ELR (cell line): ENCODE measurements around the gene DNM2.

ENCODE experiments used
- DNase-seq: peaks from one replicate; pipeline ENCODE4 v3.0.0-alpha.2; 2015; ENCODE audit warnings: low read depth

DNM2 gene

DNA sequence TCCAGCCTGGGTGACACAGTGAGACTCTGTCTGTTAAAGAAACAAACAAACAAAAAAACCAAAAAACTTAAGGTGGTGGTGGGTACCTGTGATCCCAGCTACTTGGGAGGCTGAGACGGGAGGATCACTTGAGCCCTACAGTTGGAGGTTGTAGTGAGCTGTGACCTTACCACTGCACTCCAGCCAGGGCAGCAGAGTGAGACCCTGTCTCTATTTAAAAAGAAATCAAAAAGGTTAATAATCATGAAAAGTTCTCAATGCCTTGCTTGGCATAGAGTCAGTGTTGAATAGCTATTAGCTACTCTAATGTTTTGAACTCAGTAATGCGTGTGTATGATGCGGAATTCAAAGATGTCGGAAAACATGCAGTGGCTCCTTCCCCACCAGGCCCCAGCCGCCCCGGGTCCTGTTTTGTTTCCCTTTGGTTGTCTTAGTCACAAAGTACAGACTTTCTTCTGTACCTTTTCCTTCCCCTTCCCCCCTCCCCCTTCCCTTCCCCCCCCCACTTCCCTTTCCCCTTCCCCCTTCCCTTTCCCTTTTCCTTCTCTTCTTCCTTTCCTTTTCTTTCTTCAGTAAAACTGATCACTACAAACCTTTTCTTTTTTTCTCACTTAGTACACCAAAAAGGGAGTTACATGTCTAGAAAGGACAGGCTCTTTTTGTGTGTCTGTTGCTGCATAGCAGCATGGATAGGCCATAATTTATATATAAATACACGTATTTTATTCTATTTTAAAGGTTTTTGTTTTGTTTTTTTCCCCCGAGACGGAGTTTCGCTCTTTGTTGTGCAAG is 35.2 kb downstream of the DNM2 start:
- DNase-seq, result no peak

DNA sequence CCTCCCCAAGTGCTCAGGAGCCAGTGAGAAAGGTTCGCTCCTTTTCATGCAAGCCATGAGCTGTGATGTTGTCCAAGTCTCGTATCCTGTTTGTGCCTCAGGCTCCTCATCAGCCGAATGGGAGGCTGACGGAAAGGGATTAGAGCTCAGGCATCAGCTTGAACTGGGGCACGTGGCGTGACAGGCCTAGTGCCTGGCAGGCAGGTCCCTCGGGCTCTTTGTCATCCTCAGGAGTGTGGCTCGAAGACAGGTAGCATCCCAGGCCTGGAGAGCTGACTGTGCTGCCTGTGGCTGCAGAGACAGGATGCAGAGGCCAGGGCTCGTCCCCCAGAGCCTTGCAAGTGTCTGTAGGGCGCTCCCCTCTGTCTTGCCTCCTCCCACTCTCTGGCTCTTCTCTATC is 38.5 kb downstream of the DNM2 start:
- DNase-seq, result no peak

DNA sequence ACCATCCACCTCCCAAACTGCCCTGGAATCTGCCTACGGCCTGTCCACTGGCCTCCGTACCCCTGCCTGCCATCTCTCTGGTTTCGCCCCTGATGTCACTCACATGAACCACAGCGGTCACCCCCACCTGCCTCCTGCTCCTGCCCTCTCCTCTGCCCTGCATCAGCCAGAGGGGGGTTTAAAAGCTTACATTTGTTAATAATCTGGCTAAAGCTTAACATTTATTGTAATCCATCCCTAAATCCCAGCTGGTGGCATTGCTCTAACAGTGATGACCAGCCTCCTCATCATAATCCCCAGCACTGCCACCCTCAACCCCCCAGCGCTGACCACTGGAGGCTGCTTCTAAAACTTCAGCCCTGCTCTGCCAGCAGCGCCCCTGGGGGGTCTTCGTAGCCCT is 38.9 kb downstream of the DNM2 start:
- no peak for DNase-seq

DNA sequence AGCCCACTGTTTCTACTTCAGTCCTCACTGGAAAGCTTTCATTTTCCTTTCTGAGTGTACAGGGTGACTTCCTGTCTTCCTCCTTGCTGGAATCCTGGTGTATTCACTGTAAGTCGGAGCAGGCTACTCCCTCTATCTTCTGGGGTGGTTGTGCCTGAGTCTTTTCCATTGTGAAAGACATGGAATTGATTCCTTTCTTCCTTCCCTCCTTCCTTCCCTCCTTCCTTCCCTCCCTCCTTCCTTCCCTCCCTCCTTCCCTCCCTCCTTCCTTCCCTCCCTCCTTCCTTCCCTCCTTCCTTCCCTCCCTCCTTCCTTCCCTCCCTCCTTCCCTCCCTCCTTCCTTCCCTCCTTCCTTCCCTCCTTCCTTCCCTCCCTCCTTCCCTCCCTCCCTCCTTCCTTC is 40.2 kb downstream of the DNM2 start:
- DNase-seq, result peak; percentile 14

DNA sequence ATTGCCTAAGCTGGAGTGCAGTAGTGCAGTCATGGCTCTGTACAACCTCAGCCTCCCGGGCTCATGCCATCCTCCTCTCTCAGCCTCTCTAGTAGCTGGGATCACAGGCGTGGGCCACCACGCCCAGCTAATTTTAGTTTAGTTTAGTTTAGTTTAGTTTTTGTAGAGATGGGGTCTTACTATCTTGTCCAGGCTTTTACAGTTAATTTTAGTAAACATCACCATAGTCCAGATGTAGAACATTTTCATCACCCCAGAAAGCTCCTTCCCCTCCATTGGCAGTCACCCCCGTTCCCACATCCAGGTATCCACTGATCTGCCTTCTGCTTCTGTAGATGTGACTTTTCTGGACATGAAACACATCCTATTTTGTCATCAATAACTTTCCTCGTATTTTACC is 41.1 kb downstream of the DNM2 start:
- no peak for DNase-seq

DNA sequence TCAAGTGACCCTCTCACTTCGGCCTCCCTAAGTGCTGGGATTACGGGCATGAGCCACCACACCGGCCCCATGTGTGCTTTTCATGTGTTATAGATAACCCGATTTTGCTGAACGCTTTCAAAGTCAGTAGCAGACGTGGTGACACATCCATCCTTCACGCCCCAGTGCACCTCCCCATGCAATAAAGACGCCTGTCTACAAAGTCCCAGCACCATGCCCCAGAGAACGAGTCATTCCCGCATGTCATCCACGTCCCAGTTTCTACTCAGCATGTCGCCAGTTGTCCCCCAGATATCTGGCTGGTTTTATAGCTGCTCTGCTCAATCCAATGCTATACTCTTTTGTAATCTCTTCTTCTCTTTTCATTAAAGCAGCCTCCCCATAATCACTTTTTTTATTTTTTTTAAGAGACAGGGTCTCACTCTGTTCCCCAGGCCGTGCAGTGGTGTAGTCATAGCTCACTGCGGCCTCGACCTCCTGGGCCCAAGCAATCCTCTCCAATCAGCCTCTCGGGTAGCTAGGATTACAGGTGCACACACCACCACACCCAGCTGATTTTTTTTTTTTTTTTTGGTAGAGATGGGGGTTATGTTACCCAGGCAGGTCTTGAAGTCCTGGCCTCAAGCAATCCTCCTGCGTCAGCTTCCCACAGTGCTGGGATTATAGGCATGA is 42.5 kb downstream of the DNM2 start:
- peak; percentile 63 for DNase-seq

DNA sequence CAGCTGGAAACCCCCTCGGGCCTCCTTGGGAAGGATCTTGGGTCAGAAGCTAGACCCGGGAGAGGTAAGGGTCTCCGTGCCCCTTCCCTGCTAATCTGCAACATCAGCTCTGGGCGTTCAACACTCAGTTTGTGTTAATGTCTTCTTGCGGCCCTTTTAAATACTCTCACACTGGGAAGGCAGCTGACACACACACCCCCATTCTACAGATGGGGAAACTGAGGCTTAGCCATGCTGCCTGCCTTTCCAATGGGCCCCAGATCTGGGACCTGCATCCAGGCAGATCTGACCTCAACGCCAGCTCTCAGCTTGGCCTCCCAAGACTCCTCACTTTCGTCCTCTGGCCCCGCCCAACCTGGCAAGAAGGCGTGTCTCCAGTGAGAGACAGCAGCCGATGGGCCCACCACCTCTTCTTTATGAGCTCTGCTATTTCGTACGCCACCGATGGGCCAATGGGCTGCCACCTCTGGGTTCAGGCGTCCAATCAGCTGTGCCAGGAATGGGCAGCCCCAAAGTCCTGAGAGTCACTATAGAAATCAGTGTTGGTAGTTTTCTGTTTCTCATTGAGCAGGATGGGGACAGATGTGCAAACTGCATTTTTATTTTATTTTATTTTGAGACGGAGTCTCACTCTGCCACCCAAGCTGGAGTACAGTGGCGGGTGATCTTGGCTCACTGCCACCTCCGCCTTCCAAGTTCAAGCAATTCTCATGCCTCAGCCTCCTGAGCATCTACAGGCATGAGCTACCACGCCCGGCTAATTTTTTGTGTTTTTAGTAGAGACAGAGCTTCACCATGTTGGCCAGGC is 43.8 kb downstream of the DNM2 start:
- no peak for DNase-seq

DNA sequence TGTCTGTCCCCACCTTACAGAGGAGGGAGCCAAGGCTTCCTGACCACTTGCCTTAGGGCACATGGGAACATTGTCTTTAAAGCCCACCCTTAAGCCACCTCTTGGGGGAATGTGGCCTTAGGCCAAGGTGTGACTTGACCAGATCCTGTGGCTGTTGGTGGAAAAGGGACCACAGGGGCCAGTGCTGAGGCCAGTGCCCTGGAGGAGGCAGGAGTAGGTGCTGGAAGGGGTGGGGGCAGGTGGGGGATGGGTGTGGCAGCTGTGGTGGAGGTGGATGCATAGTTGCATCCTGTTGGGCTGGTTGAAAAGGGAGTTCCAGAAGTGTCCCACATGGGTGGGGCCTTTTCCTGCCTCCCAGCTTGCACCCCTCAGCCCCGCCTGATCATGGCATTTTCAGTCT is 44.8 kb downstream of the DNM2 start:
- no peak for DNase-seq

DNA sequence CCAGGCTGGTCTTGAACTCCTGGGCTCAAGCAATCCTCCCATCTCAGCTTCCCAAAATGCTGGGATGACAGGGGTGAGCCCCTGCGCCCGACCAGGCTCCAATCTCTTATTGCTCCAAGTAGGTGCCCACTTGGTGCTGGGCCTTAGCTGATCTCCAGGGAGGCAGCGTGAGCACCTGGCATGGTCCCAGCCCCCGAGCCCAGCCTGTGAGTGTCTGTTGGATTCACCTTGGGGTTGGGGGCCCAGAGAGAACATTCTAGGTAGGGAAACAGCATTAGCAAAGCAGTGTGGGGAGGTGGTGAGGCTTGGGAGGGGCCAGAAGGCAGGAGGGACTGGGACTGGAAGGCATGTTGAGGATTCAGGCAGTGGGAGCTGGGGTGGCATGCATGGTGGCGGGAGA is 45.5 kb downstream of the DNM2 start:
- no peak for DNase-seq

DNA sequence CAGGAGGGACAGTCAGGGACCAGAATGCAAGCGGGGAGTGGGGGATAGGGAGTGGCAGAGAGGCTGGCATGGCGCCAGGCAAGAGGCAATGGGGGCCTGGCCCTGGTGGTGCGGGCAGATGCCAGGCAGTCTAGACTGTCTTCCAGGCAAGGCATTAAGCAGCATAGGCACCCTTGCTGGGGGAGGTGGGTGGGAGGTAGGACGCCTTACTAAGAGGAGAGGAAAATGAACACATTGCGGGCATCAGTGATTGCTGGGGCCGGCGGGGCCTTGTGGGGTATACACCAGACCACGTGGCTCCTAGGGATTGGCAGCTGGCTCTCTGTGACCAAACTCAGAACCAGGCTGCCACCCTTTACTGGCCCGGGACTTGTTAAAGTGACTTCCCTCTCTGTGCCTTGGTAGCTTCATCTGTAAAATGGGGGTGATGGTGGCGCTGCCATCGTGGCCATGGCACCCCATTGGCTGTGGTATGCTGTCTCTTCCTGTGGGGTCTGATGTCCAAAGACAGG is 46.0 kb downstream of the DNM2 start:
- no peak for DNase-seq

DNA sequence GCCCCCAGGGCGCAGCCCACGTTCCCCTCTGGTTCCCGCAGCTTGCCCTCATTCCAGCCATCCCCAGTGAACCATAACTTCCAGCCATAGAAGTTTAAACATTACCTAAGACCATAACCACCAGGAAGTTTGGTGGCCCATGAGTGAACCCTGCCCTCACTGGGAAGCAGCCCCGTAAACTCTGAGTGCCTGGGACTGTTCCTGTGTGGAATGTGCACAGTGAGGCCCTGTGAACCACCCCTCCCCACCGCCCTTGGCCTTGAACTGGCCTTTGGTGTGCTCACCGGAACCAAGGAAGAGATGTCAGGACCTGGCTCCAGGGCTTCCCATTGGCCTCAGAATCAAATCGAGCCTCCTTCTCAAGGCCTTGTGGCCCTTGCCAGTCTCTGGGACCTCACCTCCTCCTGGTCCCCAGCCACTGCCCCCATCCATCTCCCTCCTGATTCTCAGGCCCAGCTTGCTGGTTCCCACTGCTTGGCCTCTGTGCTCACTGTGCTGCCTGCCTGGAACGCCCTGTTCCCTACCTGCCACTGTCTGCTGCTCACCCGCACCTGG is 46.5 kb downstream of the DNM2 start:
- no peak for DNase-seq

DNA sequence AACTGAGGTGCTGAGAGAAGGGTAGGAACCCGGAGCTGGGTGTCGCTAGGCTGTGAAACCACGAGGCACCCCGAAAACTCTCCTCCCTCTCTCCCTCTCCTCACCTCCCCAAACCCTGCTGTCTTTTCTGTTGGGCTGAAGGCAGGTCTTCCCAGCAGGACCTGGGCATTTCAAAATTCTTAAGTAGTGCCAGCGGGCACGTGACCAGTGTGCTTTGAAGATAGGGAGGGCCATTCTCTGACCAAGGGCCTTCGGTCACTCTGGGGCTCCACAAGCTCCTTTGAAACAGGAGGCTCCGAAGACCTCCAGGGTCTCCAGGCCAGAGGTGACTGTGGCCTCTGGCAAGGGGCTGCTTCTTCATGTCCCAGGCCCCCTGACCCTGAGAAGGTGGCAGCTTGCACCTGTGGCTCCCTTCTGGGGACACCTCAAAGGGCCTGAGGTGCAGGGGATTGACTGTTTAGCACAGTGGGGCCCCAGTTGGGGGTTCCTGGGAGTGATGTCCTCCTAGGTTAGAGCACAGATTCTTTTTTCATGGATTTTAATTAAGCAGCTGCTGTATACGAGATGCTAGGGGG is 48.3 kb downstream of the DNM2 start:
- no peak for DNase-seq

DNA sequence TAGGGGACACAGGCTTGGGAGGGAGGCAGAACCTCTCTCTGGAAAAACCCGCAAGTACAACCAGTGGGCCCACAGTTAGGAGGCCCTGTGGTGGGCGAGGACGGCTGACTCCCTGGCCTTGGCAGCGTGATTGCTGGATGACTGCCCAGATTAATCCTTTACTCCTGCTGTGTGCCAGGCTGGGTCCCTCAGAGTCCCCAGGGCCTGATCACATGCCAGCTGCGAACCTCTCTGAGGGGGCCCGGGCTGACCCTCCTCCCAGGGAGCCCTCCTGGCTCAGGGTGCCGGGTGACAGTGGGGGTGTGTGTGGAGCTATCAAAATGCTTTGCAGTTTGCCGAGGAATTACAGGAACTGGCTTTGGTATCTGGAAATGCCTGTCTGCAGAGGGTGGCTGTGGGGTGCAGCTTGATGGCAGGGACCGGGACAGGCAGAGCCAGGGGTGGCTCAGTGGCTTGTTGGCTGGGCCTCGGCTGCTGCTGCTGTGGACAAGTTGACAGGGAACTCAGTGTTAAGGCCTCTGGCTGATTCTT is 48.9 kb downstream of the DNM2 start:
- no peak for DNase-seq

DNA sequence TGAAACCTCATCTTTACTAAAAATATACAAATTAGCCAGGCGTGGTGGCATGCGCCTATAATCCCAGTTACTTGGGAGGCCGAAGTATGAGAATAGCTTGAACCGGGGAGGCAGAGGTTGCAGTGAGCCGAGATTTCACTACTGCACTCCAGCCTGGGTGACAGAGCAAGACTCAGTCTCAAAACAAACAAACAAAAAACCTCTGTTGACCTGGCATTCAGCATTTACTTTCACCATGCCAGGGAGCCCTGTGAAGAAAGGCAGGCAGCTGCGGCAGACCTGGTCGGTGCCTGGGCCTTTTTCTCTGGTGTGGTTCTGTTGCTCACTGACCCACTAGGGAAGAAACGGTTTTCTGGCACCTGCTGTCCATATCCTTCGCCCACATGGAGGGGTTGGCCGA is 49.8 kb downstream of the DNM2 start:
- DNase-seq, result no peak

DNA sequence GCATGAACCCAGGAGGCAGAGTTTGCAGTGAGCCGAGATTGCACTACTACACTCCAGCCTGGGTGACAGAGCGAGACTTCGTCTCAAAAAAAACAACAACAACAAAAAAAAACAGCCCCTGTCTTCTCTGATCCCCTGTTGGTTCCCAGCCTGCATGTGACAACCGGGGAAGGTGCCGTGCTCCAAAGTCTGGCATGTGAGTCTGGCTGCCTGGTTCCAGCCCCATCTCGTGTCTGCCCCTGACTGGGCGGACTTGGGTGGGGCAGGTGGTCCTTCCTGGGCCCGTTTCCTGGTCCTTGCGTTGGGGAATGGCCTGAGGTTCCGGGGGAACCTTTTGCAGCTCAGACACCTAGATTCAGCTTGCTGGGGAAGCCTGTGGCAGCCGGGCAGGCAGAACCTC is 50.5 kb downstream of the DNM2 start:
- DNase-seq, result no peak

DNA sequence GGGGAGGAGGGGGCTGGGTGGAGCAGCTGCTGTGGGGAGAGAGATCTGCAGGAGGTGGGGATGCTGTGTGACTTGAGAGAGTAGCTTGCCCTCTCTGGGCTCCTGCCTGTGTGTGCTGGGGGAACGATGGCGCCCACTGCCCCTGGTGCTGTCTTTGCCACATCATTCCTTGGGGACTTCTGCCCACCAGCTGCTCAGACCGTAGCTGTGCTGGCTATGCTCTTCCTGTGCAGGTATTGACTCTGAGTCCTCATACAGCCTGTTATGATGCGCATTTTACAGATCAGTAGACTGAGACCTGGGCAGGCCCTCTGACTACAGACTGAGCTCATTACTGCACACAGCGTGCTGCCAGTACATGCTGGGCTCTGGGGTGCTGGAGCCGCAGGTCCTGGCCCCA is 51.1 kb downstream of the DNM2 start:
- no peak for DNase-seq

DNA sequence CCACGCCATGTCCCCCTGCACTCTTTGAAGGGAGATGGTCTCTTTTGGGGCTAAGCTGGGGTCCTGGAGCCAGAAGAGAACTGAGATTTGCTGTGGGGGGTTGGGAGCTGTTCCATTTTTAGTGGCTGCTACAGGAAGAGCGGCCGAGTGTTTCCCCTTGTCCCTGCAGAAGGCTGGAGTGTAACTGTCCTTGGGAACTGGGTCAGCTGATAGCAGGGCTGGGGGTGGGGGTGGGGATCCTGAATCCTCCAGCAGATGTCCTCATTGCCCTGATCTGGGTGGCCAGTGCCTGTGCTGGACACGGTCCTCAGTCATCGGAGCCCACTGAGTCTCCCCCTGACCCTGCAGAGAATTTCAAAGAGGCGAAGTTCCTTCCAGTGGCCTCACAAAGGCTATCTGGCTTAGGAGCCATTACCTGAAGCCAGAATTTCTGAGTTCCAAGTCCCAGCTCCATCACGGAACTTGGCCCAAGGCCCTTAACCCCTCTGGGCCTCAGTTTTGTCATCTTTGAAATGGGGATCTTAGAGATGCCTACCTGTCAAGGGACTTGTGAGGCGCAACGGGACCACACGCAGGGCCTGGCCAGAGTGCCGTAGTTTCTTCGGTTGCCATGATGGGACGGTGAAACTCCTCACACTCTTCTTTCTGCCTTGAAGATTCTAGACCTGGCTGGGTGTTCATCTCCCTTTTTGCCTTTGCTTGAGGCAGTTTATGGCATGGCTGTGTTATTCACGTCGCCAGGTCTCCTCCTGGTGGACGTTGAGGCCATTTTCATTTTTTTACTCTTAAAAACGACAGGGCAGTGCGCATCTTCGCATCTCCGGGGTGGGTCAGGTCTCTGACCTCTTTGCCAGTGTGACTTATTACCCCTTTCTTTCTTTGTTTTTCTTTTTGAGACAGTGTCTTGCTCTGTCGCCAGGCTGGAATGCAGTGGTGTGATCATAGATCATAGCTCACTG is 51.9 kb downstream of the DNM2 start:
- peak; percentile 42 for DNase-seq

DNA sequence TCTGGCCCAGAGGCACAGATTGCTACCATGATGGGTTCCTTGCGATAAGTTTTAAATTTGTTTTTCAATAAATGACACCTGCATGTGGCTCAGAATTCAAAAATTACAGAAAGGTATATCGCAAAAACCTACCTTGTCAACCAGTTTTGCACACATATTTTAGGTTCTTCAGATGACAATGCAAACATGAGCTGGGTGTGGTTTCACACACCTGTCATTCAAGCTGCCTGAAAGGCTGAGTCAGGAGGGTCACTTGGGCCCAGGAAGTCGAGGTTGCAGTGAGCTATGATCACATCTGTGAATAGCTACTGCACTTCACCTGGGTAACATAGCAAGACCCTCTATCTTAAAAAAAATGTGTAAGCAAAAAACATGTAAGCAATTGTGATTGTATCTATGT is 56.1 kb downstream of the DNM2 start:
- no peak for DNase-seq

DNA sequence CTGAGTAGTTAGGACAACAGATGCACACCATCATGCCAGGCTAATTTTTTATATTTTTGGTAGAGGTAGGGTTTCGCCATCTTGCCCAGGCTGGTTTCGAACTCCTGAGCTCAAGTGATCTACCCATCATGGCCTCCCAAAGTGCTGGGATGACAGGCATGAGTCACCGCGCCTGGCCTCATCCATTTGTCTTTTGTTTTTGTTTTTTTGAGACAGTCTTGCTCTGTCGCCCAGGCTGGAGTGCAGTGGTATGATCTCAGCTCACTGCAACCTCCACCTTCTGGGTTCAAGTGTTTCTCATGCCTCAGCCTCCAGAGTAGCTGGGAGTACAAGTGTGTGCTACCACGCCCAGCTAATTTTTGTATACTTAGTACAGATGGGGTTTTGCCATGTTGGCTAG is 57.0 kb downstream of the DNM2 start:
- DNase-seq, result no peak

DNA sequence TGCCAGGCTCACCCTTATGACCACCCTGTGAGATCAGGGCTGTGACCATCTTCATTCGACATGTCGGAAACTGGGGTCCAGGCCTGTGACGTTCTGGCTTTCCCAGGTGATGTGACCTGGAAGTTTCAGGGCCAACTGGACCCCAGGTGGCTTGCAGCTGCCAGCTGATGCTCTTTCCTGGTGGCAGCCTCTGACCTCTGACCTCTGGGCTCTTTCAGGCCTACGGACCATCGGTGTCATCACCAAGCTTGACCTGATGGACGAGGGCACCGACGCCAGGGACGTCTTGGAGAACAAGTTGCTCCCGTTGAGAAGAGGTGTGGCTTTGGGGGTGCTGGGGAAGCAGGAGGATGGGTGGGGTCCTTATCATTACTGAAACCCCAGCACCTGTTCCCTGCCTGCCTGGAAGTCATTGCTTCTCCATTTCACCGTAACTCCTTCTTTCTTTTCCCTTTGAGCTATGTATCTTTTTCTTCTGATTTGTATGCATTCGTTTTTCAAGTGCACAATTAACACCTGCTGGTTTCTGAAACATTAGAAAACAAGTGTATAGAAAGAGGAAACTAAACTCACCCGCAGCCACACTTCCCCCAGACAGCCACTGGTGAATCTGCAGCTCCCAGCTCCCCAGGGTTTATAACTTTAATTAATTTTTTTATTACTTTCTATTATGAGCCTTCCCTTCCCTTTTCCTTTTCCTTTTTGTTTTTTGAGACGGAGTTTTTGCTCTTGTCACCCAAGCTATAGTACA is 59.2 kb downstream of the DNM2 start:
- DNase-seq, result no peak
